NCI-H510A treated with DMSO at 0.1 percent for 48 hours (cell line): ENCODE measurements around the gene HUS1.
"Not testable (repeated sequence)": the region's sequence is repeated elsewhere in the genome, so short reads cannot be mapped to it uniquely, and the experiment has no call there.

Source experiments
- DNase-seq: peaks from one replicate; lab custom pipeline; 2025; lab: John Stamatoyannopoulos, UW

Gene HUS1

GRCh38 chr7:47944536-47945260 is 34.7 kb downstream of the HUS1 start:
- no peak for DNase-seq

GRCh38 chr7:47943676-47944474 is 35.5 kb downstream of the HUS1 start:
- no peak for DNase-seq

GRCh38 chr7:47942651-47943050 is 36.8 kb downstream of the HUS1 start:
- DNase-seq = not testable (repeated sequence)

- DNase-seq = no peak
Observed at GRCh38 chr7:47942132-47942531, 37.3 kb downstream of the HUS1 start.

GRCh38 chr7:47941136-47941844 is 38.1 kb downstream of the HUS1 start:
- no peak for DNase-seq

GRCh38 chr7:47940088-47941013 is 39.1 kb downstream of the HUS1 start:
- DNase-seq = no peak

GRCh38 chr7:47939425-47940036 is 39.9 kb downstream of the HUS1 start:
- no peak for DNase-seq

GRCh38 chr7:47938574-47939165 is 40.7 kb downstream of the HUS1 start:
- no peak for DNase-seq

- DNase-seq = no peak
Observed at GRCh38 chr7:47937711-47938573, 41.5 kb downstream of the HUS1 start.

- DNase-seq = peak; percentile 16
Observed at GRCh38 chr7:47937065-47937687, 42.2 kb downstream of the HUS1 start.

- DNase-seq = no peak
Observed at GRCh38 chr7:47936323-47936722, 43.1 kb downstream of the HUS1 start.

- no peak for DNase-seq
Observed at GRCh38 chr7:47935336-47935735, 44.1 kb downstream of the HUS1 start.

- no peak for DNase-seq
Observed at GRCh38 chr7:47934831-47935230, 44.6 kb downstream of the HUS1 start.

GRCh38 chr7:47933215-47933614 is 46.2 kb downstream of the HUS1 start:
- no peak for DNase-seq

GRCh38 chr7:47932466-47933037 is 46.9 kb downstream of the HUS1 start:
- DNase-seq = no peak

GRCh38 chr7:47932016-47932415 is 47.4 kb downstream of the HUS1 start:
- DNase-seq = no peak

GRCh38 chr7:47931005-47932004 is 48.1 kb downstream of the HUS1 start:
- no peak for DNase-seq

- no peak for DNase-seq
Observed at GRCh38 chr7:47924266-47924665, 55.1 kb downstream of the HUS1 start.
